Measurements from ENCODE around the gene ANO1.
"Not testable (repeated sequence)": the region's sequence is repeated elsewhere in the genome, so short reads cannot be mapped to it uniquely, and the experiment has no call there.

ANO1 gene
- 0 to 0.07 reads per million in 2 donors for total RNA-seq

- DNase-seq: no peak
These were observed at the start of gene ANO1 for GRCh38 chr11:70078095-70078780. TSS of gene ANO1 (plus strand) at chr11:70078317. CDS start at chr11:70078607, 290 bp downstream.

- no peak for DNase-seq
These were observed 48.8 kb upstream of the ANO1 start for GRCh38 chr11:70029115-70029860.

GRCh38 chr11:70029861-70030380 lies 48.2 kb upstream of the ANO1 start:
- no peak for DNase-seq

- no peak for DNase-seq
These were observed 47.7 kb upstream of the ANO1 start for GRCh38 chr11:70030412-70030811.

GRCh38 chr11:70031631-70032469 lies 46.3 kb upstream of the ANO1 start:
- no peak for DNase-seq

GRCh38 chr11:70032470-70032795 lies 45.7 kb upstream of the ANO1 start:
- DNase-seq: no peak

GRCh38 chr11:70032943-70033710 lies 45.0 kb upstream of the ANO1 start:
- DNase-seq: no peak

GRCh38 chr11:70033711-70034070 lies 44.4 kb upstream of the ANO1 start:
- DNase-seq: no peak

GRCh38 chr11:70034740-70035365 lies 43.3 kb upstream of the ANO1 start:
- DNase-seq: no peak

GRCh38 chr11:70035665-70036064 lies 42.5 kb upstream of the ANO1 start:
- DNase-seq: not testable (repeated sequence)

- no peak for DNase-seq
These were observed 40.9 kb upstream of the ANO1 start for GRCh38 chr11:70036971-70037882.

- DNase-seq: no peak
These were observed 39.9 kb upstream of the ANO1 start for GRCh38 chr11:70038034-70038834.

GRCh38 chr11:70040452-70040851 lies 37.7 kb upstream of the ANO1 start:
- no peak for DNase-seq

- no peak for DNase-seq
These were observed 37.1 kb upstream of the ANO1 start for GRCh38 chr11:70040869-70041501.

- DNase-seq: no peak
These were observed 34.6 kb upstream of the ANO1 start for GRCh38 chr11:70043482-70043881.

- no peak for DNase-seq
These were observed 32.0 kb upstream of the ANO1 start for GRCh38 chr11:70046089-70046488.

GRCh38 chr11:70048279-70049024 lies 29.7 kb upstream of the ANO1 start:
- no peak for DNase-seq

- DNase-seq: no peak
These were observed 29.1 kb upstream of the ANO1 start for GRCh38 chr11:70049045-70049444.

GRCh38 chr11:70050243-70050642 lies 27.9 kb upstream of the ANO1 start:
- no peak for DNase-seq
